ENCODE data around the gene PTGR1. TPM values are rescaled to one million over a fixed set of nuclear protein-coding genes. Genes with fewer than 3 reads are reported as not detected.
"Not testable (repeated sequence)": the region's sequence is repeated elsewhere in the genome, so short reads cannot be mapped to it uniquely, and the experiment has no call there.

The PTGR1 gene
- total RNA-seq, 5 donors from 2014 or later (not counting 1 experiment from before 2014, with no cell fraction given): 0.30 to 1.9 (median 0.38) TPM; not detected in 2

GRCh38 chr9:111617349-111617748, 17.9 kb upstream of the PTGR1 start:
- WGBS (ENCODE audit: insufficient coverage): 91% methylated on average over 4 of the region's 29 CpGs
- H3K9me3 Mint-ChIP-seq, POLR2A ChIA-PET: not testable (repeated sequence)

GRCh38 chr9:111615928-111616327, 16.5 kb upstream of the PTGR1 start:
- no peak overlapping the region for H3K27ac Mint-ChIP-seq
- no peaks in the 10 kb centered on the region for H3K4me1 Mint-ChIP-seq
- H3K4me3 Mint-ChIP-seq: no peak overlapping the region
- Histone ChIP-seq H3K4me3 (ENCODE audit: control insufficient read depth in 1 of 2, extremely low read depth in 1 of 2, low read length in 1 of 2) (no peak overlapping the region), H3K27me3 (replicated peaks in 1 of 2; ENCODE audit: control insufficient read depth in 2 of 2, extremely low read depth in 1 of 2, insufficient read depth in 2 of 2, low read length in 1 of 2) (peaks cover 0 to 6% of the 10 kb centered on the region in 2 experiments), H3K27ac (ENCODE audit: low read length) (no peak overlapping the region), H3K4me1 (ENCODE audit: control insufficient read depth in 1 of 2, extremely low read depth in 1 of 2, insufficient read depth in 2 of 2, low read length in 2 of 2) (no peaks in the 10 kb centered on the region), H3K9me3 (no peaks in the 10 kb centered on the region), H3K36me3 (ENCODE audit: control insufficient read depth in 2 of 2, extremely low read depth in 1 of 2, insufficient read depth in 1 of 2, low read length in 1 of 2) (no peaks in the 10 kb centered on the region)
- ChIA-PET CTCF (interaction anchor here (0.6 to 0.7 kb wide), 2 partner anchors 20 to 217 kb away, joined by 3 read pairs; no protein-coding TSS in a partner anchor), POLR2A (interaction anchor here in 1 of 2 donors (0.5 kb wide), 1 partner anchor 817 kb away, joined by 3 read pairs; no protein-coding TSS in a partner anchor)
- no peaks in the 10 kb centered on the region for H3K9me3 Mint-ChIP-seq
- WGBS (ENCODE audit: insufficient coverage): no CpG with 5 or more reads among the region's 3 CpGs
- ATAC-seq (replicated peaks in 1 of 4) (no peak), DNase-seq (no peak)
- H3K27me3 Mint-ChIP-seq: peaks cover 22 to 23% of the 10 kb centered on the region in 2 donors
- no peaks in the 10 kb centered on the region for H3K36me3 Mint-ChIP-seq

More at GRCh38 chr9:111617349-111617748, 17.9 kb upstream of the PTGR1 start:
- H3K4me3 Mint-ChIP-seq; CTCF ChIA-PET; DNase-seq; H3K27me3 ChIP-seq (replicated peaks in 1 of 2; ENCODE audit: control insufficient read depth in 2 of 2, extremely low read depth in 1 of 2, insufficient read depth in 2 of 2, low read length in 1 of 2); H3K36me3 ChIP-seq (ENCODE audit: control insufficient read depth in 2 of 2, extremely low read depth in 1 of 2, insufficient read depth in 1 of 2, low read length in 1 of 2); H3K4me1 ChIP-seq (ENCODE audit: control insufficient read depth in 1 of 2, extremely low read depth in 1 of 2, insufficient read depth in 2 of 2, low read length in 2 of 2); H3K27ac Mint-ChIP-seq; H3K4me3 ChIP-seq (ENCODE audit: control insufficient read depth in 1 of 2, extremely low read depth in 1 of 2, low read length in 1 of 2); ATAC-seq (replicated peaks in 1 of 4); H3K36me3 Mint-ChIP-seq; H3K27ac ChIP-seq (ENCODE audit: low read length); H3K4me1 Mint-ChIP-seq; H3K9me3 ChIP-seq: not testable (repeated sequence)
- peaks cover 23 to 24% of the 10 kb centered on the region in 2 donors for H3K27me3 Mint-ChIP-seq

- ChIA-PET CTCF (no interaction called here), POLR2A (no interaction called here)
- no peaks in the 10 kb centered on the region for H3K4me1 Mint-ChIP-seq
- 77% methylated on average over 2 of the region's 4 CpGs for WGBS (ENCODE audit: insufficient coverage)
- Histone ChIP-seq H3K4me3 (ENCODE audit: control insufficient read depth in 1 of 2, extremely low read depth in 1 of 2, low read length in 1 of 2) (no peak overlapping the region), H3K27ac (ENCODE audit: low read length) (no peak overlapping the region), H3K4me1 (ENCODE audit: control insufficient read depth in 1 of 2, extremely low read depth in 1 of 2, insufficient read depth in 2 of 2, low read length in 2 of 2) (no peaks in the 10 kb centered on the region), H3K36me3 (ENCODE audit: control insufficient read depth in 2 of 2, extremely low read depth in 1 of 2, insufficient read depth in 1 of 2, low read length in 1 of 2) (no peaks in the 10 kb centered on the region), H3K9me3 (no peaks in the 10 kb centered on the region), H3K27me3 (replicated peaks in 1 of 2; ENCODE audit: control insufficient read depth in 2 of 2, extremely low read depth in 1 of 2, insufficient read depth in 2 of 2, low read length in 1 of 2) (peaks cover 0 to 16% of the 10 kb centered on the region in 2 experiments)
- no peak overlapping the region for H3K27ac Mint-ChIP-seq
- H3K27me3 Mint-ChIP-seq: peaks cover 37 to 40% of the 10 kb centered on the region in 2 donors
- no peak overlapping the region for H3K4me3 Mint-ChIP-seq
- no peak for DNase-seq
- ATAC-seq (replicated peaks in 1 of 4): no peak
- H3K36me3 Mint-ChIP-seq: no peaks in the 10 kb centered on the region
- no peaks in the 10 kb centered on the region for H3K9me3 Mint-ChIP-seq
Observed at GRCh38 chr9:111613436-111614040, 14.1 kb upstream of the PTGR1 start.

DNA sequence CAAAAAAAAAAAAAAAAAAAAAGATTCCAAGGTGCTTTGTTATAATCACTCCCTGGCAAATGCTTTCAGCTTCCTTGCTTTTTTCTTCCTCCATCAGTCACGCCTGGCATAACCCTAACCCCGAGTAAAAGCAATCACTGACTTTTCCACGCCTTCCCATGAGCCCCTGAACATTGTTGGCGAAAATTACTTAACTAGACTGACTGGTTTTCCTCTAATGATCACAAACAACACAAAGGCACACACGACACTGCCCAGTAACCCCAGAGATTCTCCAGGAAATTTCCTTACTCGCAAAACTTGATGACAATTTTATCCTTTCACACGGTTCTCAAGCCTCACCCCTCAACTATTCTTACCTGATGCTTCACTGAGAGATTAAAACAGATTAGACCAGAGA, 11.4 kb upstream of the PTGR1 start:
- Histone ChIP-seq H3K27me3 (replicated peaks in 1 of 2; ENCODE audit: control insufficient read depth in 2 of 2, extremely low read depth in 1 of 2, insufficient read depth in 2 of 2, low read length in 1 of 2) (peaks cover 0 to 16% of the 10 kb centered on the region in 2 experiments), H3K36me3 (ENCODE audit: control insufficient read depth in 2 of 2, extremely low read depth in 1 of 2, insufficient read depth in 1 of 2, low read length in 1 of 2) (no peaks in the 10 kb centered on the region), H3K27ac (ENCODE audit: low read length) (no peak overlapping the region), H3K4me1 (ENCODE audit: control insufficient read depth in 1 of 2, extremely low read depth in 1 of 2, insufficient read depth in 2 of 2, low read length in 2 of 2) (no peaks in the 10 kb centered on the region), H3K9me3 (no peaks in the 10 kb centered on the region), H3K4me3 (ENCODE audit: control insufficient read depth in 1 of 2, extremely low read depth in 1 of 2, low read length in 1 of 2) (no peak overlapping the region)
- DNase-seq: no peak
- ATAC-seq (replicated peaks in 1 of 4): no peak
- H3K4me3 Mint-ChIP-seq: no peak overlapping the region
- ChIA-PET POLR2A (no interaction called here), CTCF (interaction anchor here in 1 of 2 donors (0.7 kb wide), 1 partner anchor 44 kb away, joined by 4 read pairs; no protein-coding TSS in a partner anchor)
- no peaks in the 10 kb centered on the region for H3K36me3 Mint-ChIP-seq
- H3K9me3 Mint-ChIP-seq: no peaks in the 10 kb centered on the region
- 58% methylated on average over 7 of the region's 7 CpGs for WGBS (ENCODE audit: insufficient coverage)
- no peaks in the 10 kb centered on the region for H3K4me1 Mint-ChIP-seq
- peaks cover 39 to 41% of the 10 kb centered on the region in 2 donors for H3K27me3 Mint-ChIP-seq
- H3K27ac Mint-ChIP-seq: no peak overlapping the region

GRCh38 chr9:111610149-111610548, 10.7 kb upstream of the PTGR1 start:
- Mint-ChIP-seq H3K9me3 (no peaks in the 10 kb centered on the region), H3K27me3 (peaks cover 36 to 41% of the 10 kb centered on the region in 2 donors), H3K4me3 (no peak overlapping the region), H3K4me1 (no peaks in the 10 kb centered on the region), H3K36me3 (no peaks in the 10 kb centered on the region), H3K27ac (no peak overlapping the region)
- peaks cover 0 to 16% of the 10 kb centered on the region in 2 experiments for H3K27me3 ChIP-seq (replicated peaks in 1 of 2; ENCODE audit: control insufficient read depth in 2 of 2, extremely low read depth in 1 of 2, insufficient read depth in 2 of 2, low read length in 1 of 2)
- no peak for DNase-seq
- no peaks in the 10 kb centered on the region for H3K4me1 ChIP-seq (ENCODE audit: control insufficient read depth in 1 of 2, extremely low read depth in 1 of 2, insufficient read depth in 2 of 2, low read length in 2 of 2)
- no peaks in the 10 kb centered on the region for H3K36me3 ChIP-seq (ENCODE audit: control insufficient read depth in 2 of 2, extremely low read depth in 1 of 2, insufficient read depth in 1 of 2, low read length in 1 of 2)
- H3K9me3 ChIP-seq: no peaks in the 10 kb centered on the region
- H3K4me3 ChIP-seq (ENCODE audit: control insufficient read depth in 1 of 2, extremely low read depth in 1 of 2, low read length in 1 of 2): no peak overlapping the region
- no peak overlapping the region for H3K27ac ChIP-seq (ENCODE audit: low read length)
- CTCF ChIA-PET: interaction anchor here in 1 of 2 donors (0.7 kb wide), 1 partner anchor 43 kb away, joined by 4 read pairs; no protein-coding TSS in a partner anchor
- 43% methylated on average over 4 of the region's 5 CpGs for WGBS (ENCODE audit: insufficient coverage)
- ATAC-seq (replicated peaks in 1 of 4): no peak
- POLR2A ChIA-PET: no interaction called here

GRCh38 chr9:111605041-111605559, 5.7 kb upstream of the PTGR1 start:
- H3K9me3 Mint-ChIP-seq: no peaks in the 10 kb centered on the region

More at GRCh38 chr9:111605041-111605559, 5.7 kb upstream of the PTGR1 start:
- peaks cover 0 to 15% of the 10 kb centered on the region in 2 experiments for H3K27me3 ChIP-seq (replicated peaks in 1 of 2; ENCODE audit: control insufficient read depth in 2 of 2, extremely low read depth in 1 of 2, insufficient read depth in 2 of 2, low read length in 1 of 2)
- CTCF ChIA-PET: interaction anchor here in 1 of 2 donors (0.5 kb wide), 2 partner anchors 8 to 17 kb away, joined by 4 to 5 read pairs; no protein-coding TSS in a partner anchor
- H3K36me3 ChIP-seq (ENCODE audit: control insufficient read depth in 2 of 2, extremely low read depth in 1 of 2, insufficient read depth in 1 of 2, low read length in 1 of 2): no peaks in the 10 kb centered on the region
- no peaks in the 10 kb centered on the region for H3K4me1 ChIP-seq (ENCODE audit: control insufficient read depth in 1 of 2, extremely low read depth in 1 of 2, insufficient read depth in 2 of 2, low read length in 2 of 2)
- ATAC-seq (replicated peaks in 1 of 4): no peak
- no peak for DNase-seq
- 70% methylated on average over 2 of the region's 9 CpGs for WGBS (ENCODE audit: insufficient coverage)
- no peak overlapping the region for H3K27ac ChIP-seq (ENCODE audit: low read length)
- POLR2A ChIA-PET: no interaction called here
- no peak overlapping the region for H3K4me3 ChIP-seq (ENCODE audit: control insufficient read depth in 1 of 2, extremely low read depth in 1 of 2, low read length in 1 of 2)
- Mint-ChIP-seq H3K27me3 (peaks cover 19 to 30% of the 10 kb centered on the region in 2 donors), H3K4me3 (no peak overlapping the region), H3K36me3 (no peaks in the 10 kb centered on the region), H3K4me1 (peaks cover 0 to under 1% (median 0%) of the 10 kb centered on the region in 3 donors), H3K27ac (no peak overlapping the region)
- H3K9me3 ChIP-seq: no peaks in the 10 kb centered on the region
